ENCODE data around the gene AHNAK2. TPM values are rescaled to one million over a fixed set of nuclear protein-coding genes. Genes with fewer than 3 reads are reported as not detected.
"Not testable (repeated sequence)": the region's sequence is repeated elsewhere in the genome, so short reads cannot be mapped to it uniquely, and the experiment has no call there.

Gene AHNAK2
- total and polyA plus RNA-seq, 4 donors = 36.1 to 102 (median 37.9) TPM

DNA sequence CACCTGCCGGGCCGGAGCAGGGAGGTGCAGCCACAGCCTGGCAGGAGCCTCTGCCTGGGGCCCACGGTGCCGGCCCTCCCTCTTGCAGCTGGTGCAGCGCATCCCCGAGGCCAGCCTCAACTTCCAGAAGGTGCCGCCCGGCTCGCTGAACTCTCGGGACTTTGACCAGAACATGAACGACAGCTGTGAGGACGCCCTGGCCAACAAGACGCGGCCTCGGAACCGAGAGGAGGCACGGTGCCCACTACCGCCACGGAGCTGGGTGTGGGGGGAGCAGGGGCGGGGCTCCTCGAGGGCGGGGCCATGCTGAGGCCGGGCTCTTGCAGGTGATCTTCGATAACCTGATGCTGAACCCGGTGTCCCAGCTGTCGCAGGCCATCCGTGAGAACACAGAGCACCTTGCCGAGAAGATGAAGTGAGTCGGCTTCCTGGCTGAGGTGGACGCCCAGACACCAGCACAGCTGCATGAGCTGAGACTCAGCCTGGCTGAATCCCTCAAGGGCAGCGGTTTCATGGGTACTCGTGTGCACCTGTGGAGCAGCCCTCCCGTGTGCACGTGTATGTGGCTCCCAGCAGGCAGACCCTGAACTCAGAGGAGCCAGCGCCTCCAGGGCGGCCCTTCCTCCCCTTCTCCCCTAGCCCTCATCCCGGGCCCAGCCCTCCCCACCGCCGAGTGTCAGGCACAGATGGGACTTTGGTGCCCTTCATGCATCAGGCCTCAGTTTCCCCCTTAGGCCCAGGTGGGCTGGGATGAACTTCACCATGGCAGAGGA, 84.6 kb downstream of the AHNAK2 start:
- Histone ChIP-seq H3K4me1 (ENCODE audit: control insufficient read depth, insufficient read depth, low read length) (peaks cover 12% of the 10 kb centered on the region), H3K9me3 (ENCODE audit: control insufficient read depth, insufficient read depth, low read length) (no peaks in the 10 kb centered on the region), H3K27ac (ENCODE audit: low read depth, low read length) (no peak overlapping the region), H3K4me3 (ENCODE audit: low read depth, low read length) (no peak overlapping the region), H3K36me3 (ENCODE audit: control insufficient read depth, insufficient read depth, low read length) (peaks cover 67% of the 10 kb centered on the region), H3K27me3 (ENCODE audit: control insufficient read depth, insufficient read depth, low read length) (no peaks in the 10 kb centered on the region)
- no peak for DNase-seq (ENCODE audit: low read depth in 4 of 6, low spot score in 6 of 6)
- WGBS (ENCODE audit: insufficient coverage) = 83% methylated on average over 39 of the region's 39 CpGs

DNA sequence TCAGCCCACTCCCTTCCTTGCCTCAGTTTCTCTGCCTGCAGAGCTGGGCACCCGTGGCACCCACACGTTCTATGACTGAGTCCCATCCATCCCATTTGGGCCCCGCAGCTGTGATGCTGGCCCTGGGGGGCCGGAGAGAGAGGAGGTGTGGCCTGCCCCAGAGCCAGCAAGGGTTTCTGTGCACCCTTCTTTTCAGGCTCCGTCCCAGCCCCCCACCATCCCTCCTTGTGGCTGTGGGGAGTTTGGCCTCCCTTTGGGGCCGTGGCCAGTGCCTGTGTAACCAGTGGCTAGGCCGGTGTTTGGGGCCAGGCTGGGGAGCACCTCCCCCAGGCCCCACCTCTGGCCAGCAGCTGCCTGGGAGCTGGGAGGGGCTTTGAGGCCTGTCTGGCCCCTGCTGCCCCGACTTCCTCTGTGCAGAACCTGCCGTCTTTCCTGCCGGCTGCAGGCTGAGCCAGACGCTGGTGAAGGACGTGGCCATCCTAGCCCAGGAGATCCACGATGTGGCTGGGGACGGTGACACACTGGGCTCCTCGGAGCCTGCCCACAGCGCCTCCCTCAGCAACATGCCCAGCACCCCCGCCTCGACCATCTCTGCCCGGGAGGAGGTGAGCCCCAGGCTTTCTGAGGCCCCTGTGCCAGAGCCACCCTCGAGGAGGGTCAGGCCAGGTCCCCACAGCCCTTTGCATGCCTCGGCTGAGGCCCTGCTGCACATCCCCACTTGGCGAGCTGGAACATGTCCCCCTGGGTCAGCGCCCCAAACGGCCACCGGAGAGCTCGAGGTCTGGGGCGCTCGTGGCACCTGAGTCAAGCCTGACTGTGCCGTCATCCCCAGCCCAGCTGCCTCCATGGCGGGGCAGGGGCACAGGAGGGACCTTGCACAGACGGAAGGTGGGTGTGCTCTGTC, 85.4 kb downstream of the AHNAK2 start:
- H3K27ac ChIP-seq (ENCODE audit: low read depth, low read length) = no peak overlapping the region
- no peaks in the 10 kb centered on the region for H3K27me3 ChIP-seq (ENCODE audit: control insufficient read depth, insufficient read depth, low read length)
- no peak overlapping the region for H3K4me3 ChIP-seq (ENCODE audit: low read depth, low read length)
- no peak for DNase-seq (ENCODE audit: low read depth in 4 of 6, low spot score in 6 of 6)
- WGBS (ENCODE audit: insufficient coverage) = 77% methylated on average over 30 of the region's 31 CpGs
- H3K9me3 ChIP-seq (ENCODE audit: control insufficient read depth, insufficient read depth, low read length) = no peaks in the 10 kb centered on the region
- peaks cover 71% of the 10 kb centered on the region for H3K36me3 ChIP-seq (ENCODE audit: control insufficient read depth, insufficient read depth, low read length)
- H3K4me1 ChIP-seq (ENCODE audit: control insufficient read depth, insufficient read depth, low read length) = peaks cover 12% of the 10 kb centered on the region

DNA sequence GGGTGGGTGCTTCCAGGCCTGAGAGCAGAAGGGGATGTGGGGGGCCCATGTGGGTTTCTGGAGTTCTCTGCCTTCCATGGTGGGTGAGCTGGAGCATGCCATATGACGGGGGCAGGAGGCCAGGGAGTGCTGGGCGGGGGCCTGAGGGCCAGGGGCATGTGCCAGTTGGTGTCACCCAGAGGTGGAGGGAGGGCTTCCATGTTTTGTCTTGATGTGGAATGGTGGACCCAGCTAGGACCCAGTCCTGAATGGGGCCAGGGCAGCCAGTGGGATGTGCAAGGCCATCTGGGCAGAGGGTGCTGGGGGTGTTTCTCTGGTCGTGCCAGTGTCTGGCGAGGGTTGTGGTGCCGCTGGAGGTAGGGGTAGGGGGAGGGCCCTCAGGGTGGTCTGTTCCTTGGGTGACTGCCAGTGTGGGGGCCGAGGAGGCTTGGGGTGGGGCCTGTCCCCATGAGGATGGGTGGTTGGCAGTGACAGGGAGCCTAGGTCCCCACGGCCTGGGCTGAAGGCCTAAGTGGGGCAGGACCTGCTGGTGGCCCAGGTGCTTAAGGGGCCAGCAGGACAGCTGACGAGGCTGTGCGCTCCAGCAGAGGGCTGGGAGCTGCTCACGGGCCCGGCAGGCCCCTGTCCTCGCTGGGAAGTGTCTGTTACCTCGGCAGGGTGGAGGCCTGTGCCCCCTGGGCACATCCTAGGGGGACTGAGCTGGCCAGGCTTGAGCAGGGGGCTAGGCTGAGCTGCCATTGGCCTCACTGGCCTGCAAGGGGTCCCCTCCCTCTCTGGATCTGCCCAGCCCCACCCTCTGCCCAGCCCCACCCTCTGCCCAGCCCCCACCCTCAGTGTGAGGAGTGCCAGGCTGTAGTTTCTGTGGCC, 86.3 kb downstream of the AHNAK2 start:
- H3K27me3 ChIP-seq (ENCODE audit: control insufficient read depth, insufficient read depth, low read length) = no peaks in the 10 kb centered on the region
- H3K9me3 ChIP-seq (ENCODE audit: control insufficient read depth, insufficient read depth, low read length) = no peaks in the 10 kb centered on the region
- peaks cover 12% of the 10 kb centered on the region for H3K4me1 ChIP-seq (ENCODE audit: control insufficient read depth, insufficient read depth, low read length)
- no peak for DNase-seq (ENCODE audit: low read depth in 4 of 6, low spot score in 6 of 6)
- no peak overlapping the region for H3K27ac ChIP-seq (ENCODE audit: low read depth, low read length)
- 81% methylated on average over 10 of the region's 13 CpGs for WGBS (ENCODE audit: insufficient coverage)
- peaks cover 75% of the 10 kb centered on the region for H3K36me3 ChIP-seq (ENCODE audit: control insufficient read depth, insufficient read depth, low read length)
- H3K4me3 ChIP-seq (ENCODE audit: low read depth, low read length) = no peak overlapping the region

- peaks cover 7% of the 10 kb centered on the region for H3K4me1 ChIP-seq (ENCODE audit: control insufficient read depth, insufficient read depth, low read length)
- H3K36me3 ChIP-seq (ENCODE audit: control insufficient read depth, insufficient read depth, low read length) = peaks cover 81% of the 10 kb centered on the region
- H3K27me3 ChIP-seq (ENCODE audit: control insufficient read depth, insufficient read depth, low read length) = no peaks in the 10 kb centered on the region
- H3K4me3 ChIP-seq (ENCODE audit: low read depth, low read length) = no peak overlapping the region
- no peaks in the 10 kb centered on the region for H3K9me3 ChIP-seq (ENCODE audit: control insufficient read depth, insufficient read depth, low read length)
- no peak for DNase-seq (ENCODE audit: low read depth in 4 of 6, low spot score in 6 of 6)
- 100% methylated on average over 3 of the region's 4 CpGs for WGBS (ENCODE audit: insufficient coverage)
- H3K27ac ChIP-seq (ENCODE audit: low read depth, low read length) = no peak overlapping the region
These were observed 87.0 kb downstream of the AHNAK2 start for GRCh38 chr14:104891121-104891551.

GRCh38 chr14:104890292-104890691, 87.9 kb downstream of the AHNAK2 start:
- H3K9me3 ChIP-seq (ENCODE audit: control insufficient read depth, insufficient read depth, low read length); H3K27ac ChIP-seq (ENCODE audit: low read depth, low read length); H3K4me1 ChIP-seq (ENCODE audit: control insufficient read depth, insufficient read depth, low read length); H3K4me3 ChIP-seq (ENCODE audit: low read depth, low read length); H3K27me3 ChIP-seq (ENCODE audit: control insufficient read depth, insufficient read depth, low read length); DNase-seq (ENCODE audit: low read depth in 4 of 6, low spot score in 6 of 6): not testable (repeated sequence)
- H3K36me3 ChIP-seq (ENCODE audit: control insufficient read depth, insufficient read depth, low read length) = peaks cover 81% of the 10 kb centered on the region

DNA sequence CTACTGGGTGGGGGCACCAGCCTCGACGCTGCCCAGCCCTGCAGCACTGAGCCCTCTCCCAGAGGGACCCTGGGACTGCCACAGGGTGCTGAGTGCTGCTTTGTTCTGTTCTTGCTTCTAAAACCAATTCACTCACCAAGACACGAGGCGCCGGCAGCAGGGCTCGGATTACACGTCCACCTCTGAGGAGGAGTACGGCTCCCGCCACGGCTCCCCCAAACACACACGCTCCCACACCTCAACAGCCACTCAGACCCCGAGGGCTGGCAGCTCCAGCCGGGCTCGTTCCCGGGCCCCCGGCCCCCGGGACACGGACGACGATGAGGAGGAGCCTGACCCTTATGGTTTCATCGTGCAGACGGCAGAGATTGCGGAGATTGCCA, 88.8 kb downstream of the AHNAK2 start:
- Histone ChIP-seq H3K27me3 (ENCODE audit: control insufficient read depth, insufficient read depth, low read length) (no peaks in the 10 kb centered on the region), H3K9me3 (ENCODE audit: control insufficient read depth, insufficient read depth, low read length) (no peaks in the 10 kb centered on the region), H3K4me1 (ENCODE audit: control insufficient read depth, insufficient read depth, low read length) (no peaks in the 10 kb centered on the region), H3K36me3 (ENCODE audit: control insufficient read depth, insufficient read depth, low read length) (peaks cover 77% of the 10 kb centered on the region), H3K4me3 (ENCODE audit: low read depth, low read length) (no peak overlapping the region), H3K27ac (ENCODE audit: low read depth, low read length) (no peak overlapping the region)
- 82% methylated on average over 22 of the region's 23 CpGs for WGBS (ENCODE audit: insufficient coverage)
- DNase-seq (ENCODE audit: low read depth in 4 of 6, low spot score in 6 of 6) = no peak

DNA sequence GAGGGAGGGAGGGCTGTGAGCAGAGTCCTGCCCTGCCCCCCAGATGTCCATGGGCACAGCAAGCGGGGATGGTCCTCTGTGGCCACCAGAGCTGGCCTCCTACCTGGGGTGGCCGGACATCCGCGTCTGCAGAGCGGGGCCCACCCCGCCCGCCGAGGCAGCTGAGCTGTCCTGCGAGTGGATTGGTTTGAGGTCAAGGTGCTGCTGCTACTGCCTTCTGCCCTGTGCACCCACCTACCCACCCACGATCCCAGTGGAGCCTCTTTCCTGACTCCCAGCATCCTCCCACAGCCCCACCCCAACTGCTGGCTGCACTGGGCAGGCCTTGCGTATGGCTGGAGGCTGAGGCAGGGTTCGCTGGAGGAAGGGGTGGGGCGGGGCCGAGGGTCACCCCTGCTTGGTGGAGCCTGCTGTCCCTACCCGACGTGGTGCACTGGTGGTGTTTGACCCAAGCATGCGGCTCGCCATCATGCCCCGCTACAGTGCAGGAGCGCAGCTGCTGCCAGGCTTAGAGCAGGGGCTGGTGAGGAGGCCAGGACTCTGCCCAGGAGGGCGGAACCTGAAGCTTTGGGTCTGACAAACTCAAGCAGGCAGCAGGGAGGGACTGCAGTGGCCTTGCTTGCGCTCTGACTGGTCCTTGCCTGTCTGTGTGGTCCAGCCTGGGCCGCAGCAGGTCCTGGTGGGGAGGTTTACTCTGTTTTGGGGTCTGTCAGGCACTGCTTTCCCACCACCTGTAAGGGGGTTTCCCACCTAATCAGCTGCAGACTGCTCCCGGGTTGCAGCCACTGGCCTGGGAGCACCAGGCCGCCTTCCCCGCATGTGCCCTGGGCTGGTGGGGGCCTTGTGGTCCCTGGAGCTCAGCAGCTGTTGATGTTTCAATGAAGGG, 89.4 kb downstream of the AHNAK2 start:
- 92% methylated on average over 17 of the region's 26 CpGs for WGBS (ENCODE audit: insufficient coverage)
- no peaks in the 10 kb centered on the region for H3K9me3 ChIP-seq (ENCODE audit: control insufficient read depth, insufficient read depth, low read length)
- H3K4me3 ChIP-seq (ENCODE audit: low read depth, low read length) = no peak overlapping the region
- no peak overlapping the region for H3K27ac ChIP-seq (ENCODE audit: low read depth, low read length)
- DNase-seq (ENCODE audit: low read depth in 4 of 6, low spot score in 6 of 6) = no peak
- no peaks in the 10 kb centered on the region for H3K27me3 ChIP-seq (ENCODE audit: control insufficient read depth, insufficient read depth, low read length)
- H3K36me3 ChIP-seq (ENCODE audit: control insufficient read depth, insufficient read depth, low read length) = peaks cover 77% of the 10 kb centered on the region
- no peaks in the 10 kb centered on the region for H3K4me1 ChIP-seq (ENCODE audit: control insufficient read depth, insufficient read depth, low read length)

DNA sequence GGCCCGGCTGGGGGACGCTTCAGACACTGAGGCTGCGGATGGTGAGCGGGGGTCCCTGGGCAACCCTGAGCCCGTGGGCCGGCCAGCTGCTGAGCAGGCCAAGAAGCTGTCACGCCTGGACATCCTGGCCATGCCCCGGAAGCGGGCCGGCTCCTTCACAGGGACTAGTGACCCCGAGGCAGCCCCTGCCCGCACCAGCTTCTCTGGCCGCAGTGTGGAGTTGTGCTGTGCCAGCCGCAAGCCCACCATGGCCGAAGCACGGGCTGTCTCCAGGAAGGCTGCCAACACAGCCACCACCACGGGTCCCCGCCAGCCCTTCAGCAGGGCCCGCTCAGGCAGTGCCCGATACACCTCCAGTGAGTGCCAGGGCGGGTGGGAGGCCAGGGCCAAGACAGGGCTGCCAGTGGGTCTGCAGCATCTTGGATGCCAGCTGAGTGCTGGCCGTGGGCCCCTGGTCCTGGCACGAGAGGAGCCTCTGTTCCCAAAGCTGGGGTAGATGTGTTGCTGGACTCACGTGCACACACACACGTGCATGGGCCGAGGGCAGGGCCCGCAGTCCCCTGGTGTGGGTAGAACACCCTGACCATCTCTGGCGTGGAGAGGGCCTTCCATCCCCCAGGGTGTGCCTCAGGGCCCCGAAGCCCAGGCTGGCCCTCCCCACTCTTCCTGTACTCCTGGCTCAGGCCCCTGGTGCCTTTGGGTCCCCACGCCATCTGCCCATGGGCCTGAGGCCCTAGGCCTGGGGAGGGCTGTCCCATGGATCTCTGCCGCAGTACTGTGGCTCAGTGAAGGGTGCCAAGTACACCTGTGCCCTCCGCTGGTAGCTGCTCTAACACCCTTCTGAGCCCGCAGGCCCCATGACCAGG, 90.3 kb downstream of the AHNAK2 start:
- no peak for DNase-seq (ENCODE audit: low read depth in 4 of 6, low spot score in 6 of 6)
- H3K27me3 ChIP-seq (ENCODE audit: control insufficient read depth, insufficient read depth, low read length) = no peaks in the 10 kb centered on the region
- no peaks in the 10 kb centered on the region for H3K9me3 ChIP-seq (ENCODE audit: control insufficient read depth, insufficient read depth, low read length)
- H3K36me3 ChIP-seq (ENCODE audit: control insufficient read depth, insufficient read depth, low read length) = peaks cover 77% of the 10 kb centered on the region
- H3K4me1 ChIP-seq (ENCODE audit: control insufficient read depth, insufficient read depth, low read length) = no peaks in the 10 kb centered on the region
- WGBS (ENCODE audit: insufficient coverage) = 92% methylated on average over 31 of the region's 33 CpGs
- H3K4me3 ChIP-seq (ENCODE audit: low read depth, low read length) = no peak overlapping the region
- no peak overlapping the region for H3K27ac ChIP-seq (ENCODE audit: low read depth, low read length)
